ENCODE results near the gene NEO1.

DNA sequence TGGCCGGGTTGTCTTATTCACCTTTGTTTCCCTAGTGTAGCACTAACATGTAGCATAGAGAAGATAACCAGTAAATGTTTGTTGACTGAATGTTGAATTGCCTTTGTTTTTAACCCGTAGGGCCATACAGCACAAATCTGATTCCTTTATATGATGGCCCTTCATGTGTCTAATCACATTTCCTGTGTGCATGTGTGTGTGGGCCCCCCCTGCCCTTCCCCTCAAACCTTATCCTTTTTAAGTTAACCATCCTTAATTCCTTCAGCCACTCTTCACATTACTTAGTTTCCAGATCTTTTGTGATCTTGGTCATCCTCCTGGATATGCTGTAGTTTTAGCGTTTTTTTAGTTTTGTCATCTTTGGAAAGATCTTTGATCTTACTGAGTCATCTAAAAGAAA is 4.2 kb downstream of the NEO1 start:
- TF ChIP-seq, protein P1, sequence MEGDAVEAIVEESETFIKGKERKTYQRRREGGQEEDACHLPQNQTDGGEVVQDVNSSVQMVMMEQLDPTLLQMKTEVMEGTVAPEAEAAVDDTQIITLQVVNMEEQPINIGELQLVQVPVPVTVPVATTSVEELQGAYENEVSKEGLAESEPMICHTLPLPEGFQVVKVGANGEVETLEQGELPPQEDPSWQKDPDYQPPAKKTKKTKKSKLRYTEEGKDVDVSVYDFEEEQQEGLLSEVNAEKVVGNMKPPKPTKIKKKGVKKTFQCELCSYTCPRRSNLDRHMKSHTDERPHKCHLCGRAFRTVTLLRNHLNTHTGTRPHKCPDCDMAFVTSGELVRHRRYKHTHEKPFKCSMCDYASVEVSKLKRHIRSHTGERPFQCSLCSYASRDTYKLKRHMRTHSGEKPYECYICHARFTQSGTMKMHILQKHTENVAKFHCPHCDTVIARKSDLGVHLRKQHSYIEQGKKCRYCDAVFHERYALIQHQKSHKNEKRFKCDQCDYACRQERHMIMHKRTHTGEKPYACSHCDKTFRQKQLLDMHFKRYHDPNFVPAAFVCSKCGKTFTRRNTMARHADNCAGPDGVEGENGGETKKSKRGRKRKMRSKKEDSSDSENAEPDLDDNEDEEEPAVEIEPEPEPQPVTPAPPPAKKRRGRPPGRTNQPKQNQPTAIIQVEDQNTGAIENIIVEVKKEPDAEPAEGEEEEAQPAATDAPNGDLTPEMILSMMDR (IDR thresholded peaks at IDR 0.05) = no peak
- TF ChIP-seq POLR2A (IDR thresholded peaks at IDR 0.05) = no peak

Measured in uterus (tissue), 2 donors.